PC-9 (cell line): Measurements from ENCODE around the gene SYNJ1. TPM values are rescaled to one million over a fixed set of nuclear protein-coding genes. Genes with fewer than 3 reads are reported as not detected.
"Not testable (repeated sequence)": the region's sequence is repeated elsewhere in the genome, so short reads cannot be mapped to it uniquely, and the experiment has no call there.

Source experiments
- BruUV-seq: library from RNA; stranded (reverse); fragments of 400-500 nt; replicated peaks from 2 replicates; lab custom pipeline; 2021; lab: Mats Ljungman, UMichigan
- CTCF ChIA-PET: fragments of 300-600 bp; sonication (Branson Sonifier 250); formaldehyde crosslinking; loops from one replicate; lab custom pipeline; 2022; ENCODE audit warnings: antibody characterized with exemption; lab: Charles Lee
- POLR2A ChIA-PET: fragments of 300-600 bp; sonication (Branson Sonifier 250); formaldehyde crosslinking; loops from one replicate; lab custom pipeline; 2022; ENCODE audit warnings: antibody characterized with exemption; ENCODE audit not compliant: unreplicated experiment; lab: Charles Lee
- DNase-seq, 2 experiments: peaks; one replicate each; pipeline versions ENCODE4 v3.0.0 to v3.0.0-alpha.2; 2015 to 2022; ENCODE audit warnings: mixed read lengths in 1 of 2
- H2AFZ ChIP-seq: fragments of 200-600 bp; sonication (generic); 2 replicates; pipeline ENCODE4 v1.8.1; 2017; ENCODE audit warnings: antibody characterized with exemption
- H3F3A ChIP-seq: fragments of 200-600 bp; sonication (generic); 2 replicates; pipeline ENCODE4 v1.8.1; 2017; ENCODE audit warnings: antibody characterized with exemption, mild to moderate bottlenecking, low read depth; ENCODE audit not compliant: insufficient read depth
- H3K27ac ChIP-seq: fragments of 200-600 bp; sonication (generic); 2 replicates; pipeline ENCODE4 v1.6.1; 2016; ENCODE audit warnings: mixed run types
- H3K27me3 ChIP-seq: fragments of 200-600 bp; sonication (generic); 2 replicates; pipeline ENCODE4 v1.6.1; 2016; ENCODE audit warnings: low read depth, mixed run types; ENCODE audit not compliant: insufficient read depth
- H3K36me3 ChIP-seq: fragments of 200-600 bp; sonication (generic); 2 replicates; pipeline ENCODE4 v1.6.1; 2016; ENCODE audit warnings: low read depth, mixed run types
- H3K4me1 ChIP-seq: fragments of 200-600 bp; sonication (generic); replicated peaks from 2 replicates; pipeline ENCODE4 v1.6.1; 2016; ENCODE audit warnings: mixed run types; ENCODE audit not compliant: insufficient read depth
- H3K4me2 ChIP-seq: fragments of 200-600 bp; sonication (generic); 2 replicates; pipeline ENCODE4 v1.6.1; 2017; ENCODE audit warnings: mixed run types
- H3K4me3 ChIP-seq: fragments of 200-600 bp; sonication (generic); 2 replicates; pipeline ENCODE4 v1.6.1; 2016; ENCODE audit warnings: mixed run types
- H3K79me2 ChIP-seq: fragments of 200-600 bp; sonication (generic); 2 replicates; pipeline ENCODE4 v1.6.1; 2017; ENCODE audit warnings: low read depth, mixed run types
- H3K9me2 ChIP-seq: fragments of 200-600 bp; sonication (generic); 2 replicates; pipeline ENCODE4 v1.8.1; 2017; ENCODE audit warnings: mild to moderate bottlenecking; ENCODE audit not compliant: insufficient read depth
- H3K9me3 ChIP-seq: fragments of 200-600 bp; sonication (generic); 2 replicates; pipeline ENCODE4 v1.8.1; 2016; ENCODE audit warnings: low read depth; ENCODE audit not compliant: insufficient read depth
- H4K20me1 ChIP-seq: fragments of 200-600 bp; sonication (generic); 2 replicates; pipeline ENCODE4 v1.8.1; 2017; ENCODE audit not compliant: insufficient read depth
- EZH2 ChIP-seq: fragments of 200-600 bp; sonication (generic); IDR thresholded peaks from 2 replicates; pipeline ENCODE4 v1.8.0; 2017; ENCODE audit warnings: antibody characterized with exemption, low read depth
- intact Hi-C: fragments of 100-400 bp; cut with micrococcal nuclease; formaldehyde crosslinking; loops from one replicate; pipeline ENCODE4 v1.10.0; 2022; ENCODE audit not compliant: unreplicated experiment
- total RNA-seq: library from RNA; stranded (reverse); gene quantifications from 2 replicates; pipeline ENCODE4 v1.2.3, GENCODE V29; 2021
- TF ChIP-seq, protein P1 (sequence below): fragments of 200-600 bp; sonication (generic); conservative IDR thresholded peaks from 2 replicates; pipeline ENCODE4 v1.6.1; 2017; ENCODE audit warnings: mixed run types, antibody characterized with exemption, mild to moderate bottlenecking, moderate library complexity

SYNJ1 gene
- total RNA-seq, 1 experiment from 2014 or later = 4.8 TPM

DNA sequence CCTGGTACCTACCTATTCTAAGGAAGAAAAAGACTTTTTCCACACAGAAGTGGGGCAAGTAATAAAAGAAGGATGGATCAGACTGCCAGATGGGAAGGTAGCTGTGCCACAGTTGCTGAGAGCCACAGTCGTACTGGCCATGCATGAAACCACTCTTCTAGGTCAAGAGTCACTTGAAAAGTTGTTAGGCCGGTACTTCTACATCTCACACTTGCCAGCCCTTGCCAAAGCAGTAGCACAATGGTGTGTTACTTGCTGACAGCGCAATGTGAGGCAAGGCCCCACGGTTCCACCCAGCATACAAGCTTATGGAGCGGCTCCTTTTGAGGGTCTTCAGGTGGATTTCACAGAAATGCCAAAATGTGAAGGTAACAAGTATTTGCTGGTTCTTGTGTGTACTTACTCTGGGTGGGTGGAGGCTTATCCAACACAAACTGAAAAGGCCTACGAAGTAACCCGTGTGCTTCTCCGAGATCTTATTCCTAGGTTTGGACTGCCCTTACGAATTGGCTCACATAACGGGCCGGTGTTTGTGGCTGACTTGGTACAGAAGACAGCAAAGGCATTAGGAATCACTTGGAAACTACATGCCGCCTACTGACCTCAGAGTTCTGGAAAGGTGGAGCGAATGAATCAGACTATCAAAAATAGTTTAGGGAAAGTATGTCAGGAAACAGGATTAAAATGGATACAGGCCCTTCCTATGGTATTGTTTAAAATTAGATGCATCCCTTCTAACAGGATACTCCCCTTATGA, 66.6 kb downstream of the SYNJ1 start:
- H3K9me2 ChIP-seq, H3K9me3 ChIP-seq, H3K79me2 ChIP-seq, H3F3A ChIP-seq, H4K20me1 ChIP-seq, BruUV-seq, POLR2A ChIA-PET, H3K27me3 ChIP-seq, H3K36me3 ChIP-seq: not testable (repeated sequence)
- CTCF ChIA-PET = interaction anchor here (0.6 kb wide), 1 partner anchor 60 kb away, joined by 3 read pairs; no protein-coding TSS in a partner anchor
- H3K4me1 ChIP-seq = peaks cover 16% of the 10 kb centered on the region
- DNase-seq = peak; percentile 56 to 80
- intact Hi-C loops = loop anchor here (5.0 kb wide), 1 partner anchor 66 kb away; the partner anchor contains the start of gene SYNJ1
- H3K27ac ChIP-seq = peak overlapping the region; percentile 78
- H3K4me3 ChIP-seq = peak overlapping the region; percentile 37; the same call in 1 of the 2 replicates
- H2AFZ ChIP-seq = 0 out of 2 replicates have a peak overlapping the region, but pooled peaks have one; percentile 43
- H3K4me2 ChIP-seq = peak overlapping the region; percentile 67

DNA sequence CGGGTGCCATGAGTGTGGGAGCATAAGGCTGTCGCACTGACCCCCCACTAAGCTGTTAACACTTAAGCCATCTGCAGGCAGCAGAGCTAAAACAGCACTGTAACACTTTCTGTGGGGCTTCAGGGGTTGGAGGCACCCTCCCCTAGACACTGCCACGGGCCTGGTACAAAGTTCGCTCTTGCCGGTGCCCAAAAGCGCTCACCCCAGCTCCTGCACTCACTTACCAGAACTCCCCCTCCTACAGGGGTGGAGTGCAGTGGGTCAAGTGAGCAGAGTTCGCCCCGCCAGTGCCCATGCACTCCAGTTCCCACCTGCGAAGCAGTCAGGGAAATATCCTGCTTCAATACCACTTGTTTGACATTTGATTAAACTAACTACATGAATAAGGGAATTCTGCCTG, 69.3 kb downstream of the SYNJ1 start:
- no peaks in the 10 kb centered on the region for H3K9me2 ChIP-seq
- no peak for TF ChIP-seq EZH2
- no peaks in the 10 kb centered on the region for H4K20me1 ChIP-seq
- H3K4me2 ChIP-seq = no peak overlapping the region
- no TSS peak for BruUV-seq
- POLR2A ChIA-PET = no interaction called here
- no peaks in the 10 kb centered on the region for H3K79me2 ChIP-seq
- H2AFZ ChIP-seq = no peak overlapping the region
- no peaks in the 10 kb centered on the region for H3K9me3 ChIP-seq
- no peaks in the 10 kb centered on the region for H3F3A ChIP-seq
- H3K4me3 ChIP-seq = no peak overlapping the region
- DNase-seq = no peak
- peaks cover 16% of the 10 kb centered on the region for H3K4me1 ChIP-seq
- CTCF ChIA-PET = no interaction called here
- no peak overlapping the region for H3K27ac ChIP-seq
- no peaks in the 10 kb centered on the region for H3K36me3 ChIP-seq
- H3K27me3 ChIP-seq = no peaks in the 10 kb centered on the region
- intact Hi-C loops = no loop called here

DNA sequence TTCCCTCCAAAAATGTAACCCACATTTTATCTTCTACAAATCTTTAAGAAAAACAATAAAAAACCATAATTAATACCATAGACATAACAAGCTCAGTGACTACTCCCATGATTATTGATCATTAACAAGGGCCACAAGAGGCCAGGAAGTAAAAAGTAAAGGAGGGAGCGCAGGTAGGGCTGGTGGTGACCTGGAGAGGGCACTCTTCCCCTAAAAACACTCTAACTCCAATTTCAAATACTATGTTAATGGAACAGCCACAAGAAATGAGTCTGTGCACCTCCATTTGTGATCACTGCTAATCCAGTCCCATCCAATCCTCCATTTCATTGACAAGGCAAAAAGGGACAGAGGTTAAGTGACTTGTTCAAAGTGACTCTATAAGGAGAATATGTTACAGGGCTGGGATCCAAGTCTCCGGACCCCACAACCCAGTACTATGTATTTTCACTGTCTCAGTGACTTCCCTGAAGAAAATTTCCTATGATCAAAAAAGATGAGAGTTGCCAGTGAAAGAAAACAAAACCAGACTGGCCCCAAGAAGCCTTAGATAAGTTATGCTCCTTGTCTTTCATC, 74.4 kb downstream of the SYNJ1 start:
- ChIA-PET POLR2A (no interaction called here), CTCF (no interaction called here)
- no peaks in the 10 kb centered on the region for H3K4me1 ChIP-seq
- BruUV-seq = no TSS peak
- no peaks in the 10 kb centered on the region for H3K9me2 ChIP-seq
- TF ChIP-seq, protein P1, sequence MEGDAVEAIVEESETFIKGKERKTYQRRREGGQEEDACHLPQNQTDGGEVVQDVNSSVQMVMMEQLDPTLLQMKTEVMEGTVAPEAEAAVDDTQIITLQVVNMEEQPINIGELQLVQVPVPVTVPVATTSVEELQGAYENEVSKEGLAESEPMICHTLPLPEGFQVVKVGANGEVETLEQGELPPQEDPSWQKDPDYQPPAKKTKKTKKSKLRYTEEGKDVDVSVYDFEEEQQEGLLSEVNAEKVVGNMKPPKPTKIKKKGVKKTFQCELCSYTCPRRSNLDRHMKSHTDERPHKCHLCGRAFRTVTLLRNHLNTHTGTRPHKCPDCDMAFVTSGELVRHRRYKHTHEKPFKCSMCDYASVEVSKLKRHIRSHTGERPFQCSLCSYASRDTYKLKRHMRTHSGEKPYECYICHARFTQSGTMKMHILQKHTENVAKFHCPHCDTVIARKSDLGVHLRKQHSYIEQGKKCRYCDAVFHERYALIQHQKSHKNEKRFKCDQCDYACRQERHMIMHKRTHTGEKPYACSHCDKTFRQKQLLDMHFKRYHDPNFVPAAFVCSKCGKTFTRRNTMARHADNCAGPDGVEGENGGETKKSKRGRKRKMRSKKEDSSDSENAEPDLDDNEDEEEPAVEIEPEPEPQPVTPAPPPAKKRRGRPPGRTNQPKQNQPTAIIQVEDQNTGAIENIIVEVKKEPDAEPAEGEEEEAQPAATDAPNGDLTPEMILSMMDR = peak; percentile 67
- TF ChIP-seq EZH2 = no peak
- H3K36me3 ChIP-seq = no peaks in the 10 kb centered on the region
- no peaks in the 10 kb centered on the region for H3K9me3 ChIP-seq
- H3F3A ChIP-seq = no peaks in the 10 kb centered on the region
- no peak overlapping the region for H2AFZ ChIP-seq
- no peaks in the 10 kb centered on the region for H4K20me1 ChIP-seq
- H3K27me3 ChIP-seq = no peaks in the 10 kb centered on the region
- H3K4me2 ChIP-seq = no peak overlapping the region
- intact Hi-C loops = loop anchor here (2.0 to 5.0 kb wide), 3 partner anchors 119 to 543 kb away; partner anchors contain the start of gene PAXBP1
- no peak overlapping the region for H3K27ac ChIP-seq
- no peaks in the 10 kb centered on the region for H3K79me2 ChIP-seq
- DNase-seq = no peak
- H3K4me3 ChIP-seq = no peak overlapping the region

DNA sequence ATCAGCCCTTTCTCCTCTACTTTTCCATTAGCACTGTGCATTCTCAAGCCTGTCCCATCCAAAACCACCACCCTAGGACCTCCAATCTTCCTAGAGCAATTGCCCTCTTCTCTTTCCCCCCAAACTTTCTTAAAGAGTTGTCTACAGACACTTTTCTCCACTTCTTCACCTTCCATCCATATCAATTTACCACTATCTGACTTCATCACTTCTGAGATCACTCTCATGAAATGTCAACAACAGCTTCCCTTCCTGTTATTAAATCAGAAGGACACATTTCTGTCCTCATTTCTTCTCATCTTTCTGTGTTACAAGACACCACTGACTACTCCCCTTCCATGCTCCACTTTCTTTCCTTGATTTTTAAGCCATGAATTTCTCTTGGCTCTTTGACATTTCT, 79.6 kb downstream of the SYNJ1 start:
- H3K4me1 ChIP-seq = no peaks in the 10 kb centered on the region
- H3K27me3 ChIP-seq = no peaks in the 10 kb centered on the region
- no peak overlapping the region for H2AFZ ChIP-seq
- no peak overlapping the region for H3K4me2 ChIP-seq
- DNase-seq = no peak
- no TSS peak for BruUV-seq
- no peak overlapping the region for H3K27ac ChIP-seq
- no peaks in the 10 kb centered on the region for H3F3A ChIP-seq
- TF ChIP-seq EZH2 = no peak
- TF ChIP-seq, protein P1 = no peak
- ChIA-PET POLR2A (no interaction called here), CTCF (no interaction called here)
- intact Hi-C loops = no loop called here
- H3K79me2 ChIP-seq = no peaks in the 10 kb centered on the region
- no peaks in the 10 kb centered on the region for H3K36me3 ChIP-seq
- no peaks in the 10 kb centered on the region for H4K20me1 ChIP-seq
- H3K9me2 ChIP-seq = no peaks in the 10 kb centered on the region
- no peak overlapping the region for H3K4me3 ChIP-seq
- H3K9me3 ChIP-seq = no peaks in the 10 kb centered on the region
